GM23338 (cell line): ENCODE data around the gene CCDC57. TPM values are rescaled to one million over a fixed set of nuclear protein-coding genes. Genes with fewer than 3 reads are reported as not detected.

Source experiments
- ATAC-seq: fragments of 200-7000 bp; cut with Tn5 transposase; 3 replicates; pipeline ENCODE4 v1.9.1; 2020
- DNase-seq: peaks from one replicate; pipeline ENCODE4 v3.0.0-alpha.2; 2015; ENCODE audit warnings: low spot score
- H2AFZ ChIP-seq: fragments of 200-600 bp; sonication (generic); 2 replicates; pipeline ENCODE4 v1.8.0; 2016; ENCODE audit warnings: antibody characterized with exemption, mild to moderate bottlenecking, moderate library complexity
- H3F3A ChIP-seq: fragments of 200-600 bp; sonication (generic); replicated peaks from 2 replicates; pipeline ENCODE4 v1.8.0; 2017; ENCODE audit warnings: antibody characterized with exemption, mixed run types, low read depth
- H3K27ac ChIP-seq: fragments of 200-600 bp; sonication (generic); 2 replicates; pipeline ENCODE4 v1.6.1; 2016; ENCODE audit warnings: low read depth
- H3K27me3 ChIP-seq: fragments of 200-600 bp; sonication (generic); 2 replicates; pipeline ENCODE4 v1.8.0; 2016; ENCODE audit warnings: mild to moderate bottlenecking, mixed run types, moderate library complexity; ENCODE audit not compliant: insufficient read depth
- H3K36me3 ChIP-seq: fragments of 200-600 bp; sonication (generic); 2 replicates; pipeline ENCODE4 v1.8.0; 2016; ENCODE audit warnings: mild to moderate bottlenecking; ENCODE audit not compliant: insufficient read depth
- H3K4me1 ChIP-seq: fragments of 200-600 bp; sonication (generic); 2 replicates; pipeline ENCODE4 v1.8.0; 2016; ENCODE audit warnings: mild to moderate bottlenecking, moderate library complexity; ENCODE audit not compliant: insufficient read depth
- H3K4me2 ChIP-seq: fragments of 200-600 bp; sonication (generic); 2 replicates; pipeline ENCODE4 v1.7.1; 2017; ENCODE audit warnings: mixed run types
- H3K4me3 ChIP-seq: fragments of 200-600 bp; sonication (generic); 2 replicates; pipeline ENCODE4 v1.6.1; 2016; ENCODE audit warnings: mixed run types
- H3K79me2 ChIP-seq: fragments of 200-600 bp; sonication (generic); replicated peaks from 2 replicates; pipeline ENCODE4 v1.8.0; 2017; ENCODE audit warnings: mild to moderate bottlenecking; ENCODE audit not compliant: insufficient read depth
- H3K9me2 ChIP-seq: fragments of 200-600 bp; sonication (generic); 2 replicates; pipeline ENCODE4 v1.8.0; 2017; ENCODE audit not compliant: insufficient read depth
- H4K20me1 ChIP-seq: fragments of 200-600 bp; sonication (generic); replicated peaks from 2 replicates; pipeline ENCODE4 v1.8.0; 2017; ENCODE audit warnings: mild to moderate bottlenecking; ENCODE audit not compliant: insufficient read depth
- H3K27ac Mint-ChIP-seq: 2 replicates; pipeline ENCODE4 v1.8.0; 2020; ENCODE audit warnings: inconsistent platforms, mild to moderate bottlenecking, moderate library complexity, mixed read lengths
- H3K27me3 Mint-ChIP-seq: 3 replicates; pipeline ENCODE4 v1.8.0; 2022; ENCODE audit warnings: low read depth, mild to moderate bottlenecking, moderate library complexity, mixed read lengths, inconsistent platforms; ENCODE audit not compliant: insufficient read depth, poor library complexity
- H3K36me3 Mint-ChIP-seq: 3 replicates; pipeline ENCODE4 v1.8.0; 2021; ENCODE audit warnings: low read depth, mild to moderate bottlenecking, inconsistent platforms, moderate library complexity, mixed read lengths
- H3K4me1 Mint-ChIP-seq: 3 replicates; pipeline ENCODE4 v1.8.0; 2020; ENCODE audit warnings: mild to moderate bottlenecking, inconsistent platforms, mixed read lengths
- H3K4me3 Mint-ChIP-seq: 3 replicates; pipeline ENCODE4 v1.8.0; 2021; ENCODE audit warnings: moderate library complexity, mild to moderate bottlenecking, inconsistent platforms, mixed read lengths
- H3K9me3 Mint-ChIP-seq: 3 replicates; pipeline ENCODE4 v1.8.0; 2020; ENCODE audit warnings: moderate library complexity, mild to moderate bottlenecking, inconsistent platforms, mixed read lengths
- CREB1 ChIP-seq: fragments of 250-450 bp; sonication (Bioruptor Pico); IDR thresholded peaks from 2 replicates; pipeline ENCODE4 v1.5.0; 2020; ENCODE audit warnings: low read depth, mild to moderate bottlenecking, moderate library complexity
- EZH2 ChIP-seq: fragments of 200-600 bp; sonication (generic); IDR thresholded peaks from one replicate; pipeline ENCODE4 v1.8.0; 2017; ENCODE audit warnings: antibody characterized with exemption, mild to moderate bottlenecking, low read depth; ENCODE audit not compliant: unreplicated experiment
- POLR2AphosphoS5 ChIP-seq: IDR thresholded peaks from 2 replicates; pipeline ENCODE4 v1.6.1; 2016; ENCODE audit warnings: antibody characterized with exemption, low read depth
- ZNF114 ChIP-seq: fragments of 250-450 bp; sonication (Bioruptor Pico); IDR thresholded peaks from 2 replicates; pipeline ENCODE4 v1.5.0; 2020; ENCODE audit warnings: mild to moderate bottlenecking, moderate library complexity
- polyA plus RNA-seq: library from polyadenylated mRNA; unstranded; fragments of >200 nt; fragmentation: Nextera tagmentation; extraction: Ambion mirVana; gene quantifications from 2 replicates; pipeline ENCODE4 v1.2.1, GENCODE V29; 2016
- total RNA-seq: library from RNA; depleted of rRNA; stranded (reverse); fragments of >200 nt; shearing (Covaris generic); gene quantifications from 2 replicates; pipeline ENCODE4 v1.2.3, GENCODE V29; 2014
- TF ChIP-seq, protein P1 (sequence below): IDR thresholded peaks from one replicate; pipeline ENCODE4 v1.6.1; 2018; ENCODE audit warnings: antibody characterized with exemption; ENCODE audit not compliant: unreplicated experiment
- TF ChIP-seq, protein P2 (sequence below), 2 experiments: fragments of 200-600 bp in 1 of 2; sonication (generic) in 1 of 2; conservative IDR thresholded peaks; 2 replicates each; pipeline versions ENCODE4 v1.5.1 to v1.6.1; 2016 to 2017; ENCODE audit warnings: antibody characterized with exemption in 2 of 2, low read depth in 2 of 2, mild to moderate bottlenecking in 2 of 2, moderate library complexity in 1 of 2

CCDC57 gene
- total and polyA plus RNA-seq, 2 experiments from 2014 or later, result 7.0 to 16.3 TPM

DNA sequence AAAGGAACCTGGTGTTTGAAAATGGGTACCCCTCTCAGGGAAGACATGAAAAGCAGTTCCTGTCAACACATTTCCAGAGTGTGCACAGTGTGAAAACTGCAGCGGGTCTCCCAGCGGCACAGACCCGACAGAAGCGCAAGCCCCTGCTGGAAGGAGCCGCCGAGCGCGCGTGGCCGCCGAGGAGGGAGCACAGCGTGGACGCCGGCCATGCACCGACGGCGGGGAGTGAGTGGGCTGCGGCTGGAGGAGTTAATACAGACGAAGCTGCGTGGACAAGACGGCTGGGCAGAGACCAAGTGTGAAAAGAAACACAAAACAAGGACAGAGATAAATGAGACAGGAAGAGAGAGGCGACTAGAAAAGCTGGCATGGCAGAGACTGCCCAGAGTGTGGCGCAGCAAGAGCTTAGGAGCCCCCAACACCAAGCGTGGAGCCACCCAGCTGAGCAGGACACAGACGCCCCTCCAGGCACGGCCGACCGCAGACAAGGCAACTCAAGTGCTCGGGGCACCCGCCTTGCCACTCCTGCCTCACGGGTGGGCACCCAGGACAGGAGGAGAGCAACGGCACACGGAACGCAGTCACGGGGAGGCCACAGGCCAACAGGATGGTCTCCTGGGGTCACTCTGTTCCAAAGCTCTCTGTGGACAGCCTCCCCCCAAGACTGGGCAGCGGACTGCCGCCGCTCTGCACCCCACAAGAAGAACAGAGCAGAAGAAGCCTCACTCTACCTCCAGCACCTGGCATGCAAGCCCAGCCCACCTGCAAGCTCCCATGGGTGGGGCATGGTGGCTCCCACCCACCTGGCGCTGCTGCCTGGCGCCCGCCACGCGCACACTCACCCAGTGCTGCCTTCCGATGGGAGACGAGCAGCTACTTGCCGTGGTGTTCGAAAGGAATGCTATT lies 32.7 kb upstream of the CCDC57 start:
- peaks cover 4% of the 10 kb centered on the region; the same call in 2 of the 3 replicates for H3K4me1 Mint-ChIP-seq
- H3K27me3 Mint-ChIP-seq, result peaks cover 19% of the 10 kb centered on the region
- Histone ChIP-seq H4K20me1 (peaks cover 36% of the 10 kb centered on the region), H3K9me2 (no peaks in the 10 kb centered on the region), H3K4me2 (no peak overlapping the region), H3K4me3 (no peak overlapping the region), H2AFZ (no peak overlapping the region), H3K79me2 (peaks cover 34% of the 10 kb centered on the region), H3K36me3 (peaks cover 28% of the 10 kb centered on the region), H3K27ac (no peak overlapping the region), H3K4me1 (no peaks in the 10 kb centered on the region), H3F3A (0 out of 2 replicates have a peak, but pooled peaks cover 7% of the 10 kb centered on the region), H3K27me3 (no peaks in the 10 kb centered on the region)
- TF ChIP-seq EZH2 (no peak), POLR2AphosphoS5 (no peak), ZNF114 (CRISPR knock-in tag) (no peak), CREB1 (no peak)
- TF ChIP-seq, protein P1, sequence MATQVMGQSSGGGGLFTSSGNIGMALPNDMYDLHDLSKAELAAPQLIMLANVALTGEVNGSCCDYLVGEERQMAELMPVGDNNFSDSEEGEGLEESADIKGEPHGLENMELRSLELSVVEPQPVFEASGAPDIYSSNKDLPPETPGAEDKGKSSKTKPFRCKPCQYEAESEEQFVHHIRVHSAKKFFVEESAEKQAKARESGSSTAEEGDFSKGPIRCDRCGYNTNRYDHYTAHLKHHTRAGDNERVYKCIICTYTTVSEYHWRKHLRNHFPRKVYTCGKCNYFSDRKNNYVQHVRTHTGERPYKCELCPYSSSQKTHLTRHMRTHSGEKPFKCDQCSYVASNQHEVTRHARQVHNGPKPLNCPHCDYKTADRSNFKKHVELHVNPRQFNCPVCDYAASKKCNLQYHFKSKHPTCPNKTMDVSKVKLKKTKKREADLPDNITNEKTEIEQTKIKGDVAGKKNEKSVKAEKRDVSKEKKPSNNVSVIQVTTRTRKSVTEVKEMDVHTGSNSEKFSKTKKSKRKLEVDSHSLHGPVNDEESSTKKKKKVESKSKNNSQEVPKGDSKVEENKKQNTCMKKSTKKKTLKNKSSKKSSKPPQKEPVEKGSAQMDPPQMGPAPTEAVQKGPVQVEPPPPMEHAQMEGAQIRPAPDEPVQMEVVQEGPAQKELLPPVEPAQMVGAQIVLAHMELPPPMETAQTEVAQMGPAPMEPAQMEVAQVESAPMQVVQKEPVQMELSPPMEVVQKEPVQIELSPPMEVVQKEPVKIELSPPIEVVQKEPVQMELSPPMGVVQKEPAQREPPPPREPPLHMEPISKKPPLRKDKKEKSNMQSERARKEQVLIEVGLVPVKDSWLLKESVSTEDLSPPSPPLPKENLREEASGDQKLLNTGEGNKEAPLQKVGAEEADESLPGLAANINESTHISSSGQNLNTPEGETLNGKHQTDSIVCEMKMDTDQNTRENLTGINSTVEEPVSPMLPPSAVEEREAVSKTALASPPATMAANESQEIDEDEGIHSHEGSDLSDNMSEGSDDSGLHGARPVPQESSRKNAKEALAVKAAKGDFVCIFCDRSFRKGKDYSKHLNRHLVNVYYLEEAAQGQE, result no peak
- H3K4me3 Mint-ChIP-seq, result no peak overlapping the region
- H3K27ac Mint-ChIP-seq, result no peak overlapping the region
- ATAC-seq (no peak), DNase-seq (no peak)
- peaks cover 75% of the 10 kb centered on the region for H3K36me3 Mint-ChIP-seq
- H3K9me3 Mint-ChIP-seq, result no peaks in the 10 kb centered on the region; the same call in 2 of the 3 replicates

DNA sequence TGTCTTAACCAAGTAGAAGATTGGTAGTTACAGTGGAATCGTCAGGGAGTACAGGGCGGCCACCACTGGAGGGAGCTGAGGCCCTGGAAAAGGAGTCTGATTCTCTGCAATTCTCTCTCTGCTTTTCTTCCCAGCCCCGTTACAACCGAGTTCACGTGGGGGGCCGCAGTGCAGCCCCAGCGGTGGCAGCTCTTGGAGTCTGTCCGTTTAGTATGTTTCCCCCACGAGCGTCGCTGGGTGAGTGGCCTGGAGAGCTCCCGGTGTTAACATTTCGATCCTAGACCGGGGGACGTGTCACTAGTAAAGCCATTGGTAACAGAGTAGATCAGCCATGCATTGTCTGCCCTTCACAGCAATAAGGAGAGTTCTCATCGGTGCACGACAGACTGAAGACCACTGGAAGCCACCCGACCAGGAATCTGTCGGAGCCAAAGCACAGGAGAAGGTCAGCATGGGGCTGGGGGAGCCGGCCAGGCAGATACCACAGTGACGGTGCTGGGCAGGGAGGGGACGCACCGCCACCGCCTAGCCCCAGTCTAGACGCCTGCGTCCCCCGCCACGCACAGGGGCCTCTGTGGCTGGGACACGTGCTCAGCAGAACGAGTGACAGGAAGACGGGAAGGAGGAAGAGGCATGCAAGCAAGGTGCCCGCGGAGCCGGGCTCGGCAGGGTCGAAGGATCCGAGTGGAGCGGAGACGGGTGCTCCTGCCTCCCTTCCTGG lies 31.9 kb upstream of the CCDC57 start:
- Mint-ChIP-seq H3K9me3 (no peaks in the 10 kb centered on the region; the same call in 2 of the 3 replicates), H3K36me3 (peaks cover 68% of the 10 kb centered on the region), H3K27me3 (peaks cover 19% of the 10 kb centered on the region), H3K4me3 (no peak overlapping the region; the same call in 2 of the 3 replicates), H3K27ac (no peak overlapping the region), H3K4me1 (peaks cover 4% of the 10 kb centered on the region; the same call in 2 of the 3 replicates)
- TF ChIP-seq, protein P2, sequence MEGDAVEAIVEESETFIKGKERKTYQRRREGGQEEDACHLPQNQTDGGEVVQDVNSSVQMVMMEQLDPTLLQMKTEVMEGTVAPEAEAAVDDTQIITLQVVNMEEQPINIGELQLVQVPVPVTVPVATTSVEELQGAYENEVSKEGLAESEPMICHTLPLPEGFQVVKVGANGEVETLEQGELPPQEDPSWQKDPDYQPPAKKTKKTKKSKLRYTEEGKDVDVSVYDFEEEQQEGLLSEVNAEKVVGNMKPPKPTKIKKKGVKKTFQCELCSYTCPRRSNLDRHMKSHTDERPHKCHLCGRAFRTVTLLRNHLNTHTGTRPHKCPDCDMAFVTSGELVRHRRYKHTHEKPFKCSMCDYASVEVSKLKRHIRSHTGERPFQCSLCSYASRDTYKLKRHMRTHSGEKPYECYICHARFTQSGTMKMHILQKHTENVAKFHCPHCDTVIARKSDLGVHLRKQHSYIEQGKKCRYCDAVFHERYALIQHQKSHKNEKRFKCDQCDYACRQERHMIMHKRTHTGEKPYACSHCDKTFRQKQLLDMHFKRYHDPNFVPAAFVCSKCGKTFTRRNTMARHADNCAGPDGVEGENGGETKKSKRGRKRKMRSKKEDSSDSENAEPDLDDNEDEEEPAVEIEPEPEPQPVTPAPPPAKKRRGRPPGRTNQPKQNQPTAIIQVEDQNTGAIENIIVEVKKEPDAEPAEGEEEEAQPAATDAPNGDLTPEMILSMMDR (conservative IDR thresholded peaks at IDR 0.05; ENCODE audit: low read depth in 2 of 2), result peak; percentile 34 to 44; a peak in 3 of 4 replicates
- no peak for TF ChIP-seq EZH2
- ATAC-seq, result no peak
- Histone ChIP-seq H3K4me1 (no peaks in the 10 kb centered on the region), H2AFZ (no peak overlapping the region), H3K4me2 (no peak overlapping the region), H3K79me2 (peaks cover 27% of the 10 kb centered on the region), H3K27me3 (no peaks in the 10 kb centered on the region), H3K9me2 (no peaks in the 10 kb centered on the region), H3K36me3 (peaks cover 22% of the 10 kb centered on the region), H3F3A (0 out of 2 replicates have a peak, but pooled peaks cover 7% of the 10 kb centered on the region), H3K27ac (no peak overlapping the region), H3K4me3 (no peak overlapping the region), H4K20me1 (peaks cover 31% of the 10 kb centered on the region)
- DNase-seq, result no peak
